Measurements from ENCODE around the gene STK25.

DNA sequence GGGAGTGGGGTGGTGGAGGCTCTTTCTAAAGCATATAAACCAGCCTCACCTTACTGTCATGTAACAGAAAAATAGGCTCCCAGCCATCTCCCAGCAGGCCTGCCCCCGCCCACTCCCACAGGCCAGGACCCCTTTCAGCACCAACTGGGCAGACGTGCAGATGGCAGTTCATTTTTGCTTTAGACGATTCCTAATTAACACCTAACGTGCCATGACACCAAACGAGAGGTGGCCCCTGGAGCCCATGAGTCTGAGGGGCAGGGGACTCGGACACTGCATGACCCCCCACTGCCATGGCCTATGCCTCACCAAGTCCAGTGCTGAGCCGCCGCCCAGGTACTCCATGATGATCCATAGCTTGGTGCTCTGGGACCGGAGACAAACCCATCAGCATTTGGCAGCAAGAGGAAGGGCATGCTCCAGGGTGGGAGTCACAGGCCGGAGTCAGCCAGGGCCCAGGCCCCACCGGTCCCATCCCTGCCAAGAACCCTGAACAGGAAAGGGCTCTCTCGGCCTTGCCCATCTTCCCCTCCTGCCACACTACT lies 7.9 kb downstream of the STK25 start:
- TF ChIP-seq, protein P1, sequence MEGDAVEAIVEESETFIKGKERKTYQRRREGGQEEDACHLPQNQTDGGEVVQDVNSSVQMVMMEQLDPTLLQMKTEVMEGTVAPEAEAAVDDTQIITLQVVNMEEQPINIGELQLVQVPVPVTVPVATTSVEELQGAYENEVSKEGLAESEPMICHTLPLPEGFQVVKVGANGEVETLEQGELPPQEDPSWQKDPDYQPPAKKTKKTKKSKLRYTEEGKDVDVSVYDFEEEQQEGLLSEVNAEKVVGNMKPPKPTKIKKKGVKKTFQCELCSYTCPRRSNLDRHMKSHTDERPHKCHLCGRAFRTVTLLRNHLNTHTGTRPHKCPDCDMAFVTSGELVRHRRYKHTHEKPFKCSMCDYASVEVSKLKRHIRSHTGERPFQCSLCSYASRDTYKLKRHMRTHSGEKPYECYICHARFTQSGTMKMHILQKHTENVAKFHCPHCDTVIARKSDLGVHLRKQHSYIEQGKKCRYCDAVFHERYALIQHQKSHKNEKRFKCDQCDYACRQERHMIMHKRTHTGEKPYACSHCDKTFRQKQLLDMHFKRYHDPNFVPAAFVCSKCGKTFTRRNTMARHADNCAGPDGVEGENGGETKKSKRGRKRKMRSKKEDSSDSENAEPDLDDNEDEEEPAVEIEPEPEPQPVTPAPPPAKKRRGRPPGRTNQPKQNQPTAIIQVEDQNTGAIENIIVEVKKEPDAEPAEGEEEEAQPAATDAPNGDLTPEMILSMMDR (IDR thresholded peaks at IDR 0.05), result no peak
- TF ChIP-seq EP300 (IDR thresholded peaks at IDR 0.05), result no peak
- no peak for TF ChIP-seq POLR2A (IDR thresholded peaks at IDR 0.05)

All from ovary (tissue), 3 donors.